ENCODE results near the gene NME7. TPM values are rescaled to one million over a fixed set of nuclear protein-coding genes. Genes with fewer than 3 reads are reported as not detected.

The NME7 gene
- total RNA-seq, 1 experiment from 2014 or later = 25.2 TPM

- CTCF ChIA-PET = interaction anchor here (1.2 kb wide), 1 partner anchor 33 kb away, joined by 3 read pairs; no protein-coding TSS in a partner anchor
- no peak overlapping the region for H3K27ac Mint-ChIP-seq (ENCODE audit: unreplicated experiment)
- TF ChIP-seq, protein P1, sequence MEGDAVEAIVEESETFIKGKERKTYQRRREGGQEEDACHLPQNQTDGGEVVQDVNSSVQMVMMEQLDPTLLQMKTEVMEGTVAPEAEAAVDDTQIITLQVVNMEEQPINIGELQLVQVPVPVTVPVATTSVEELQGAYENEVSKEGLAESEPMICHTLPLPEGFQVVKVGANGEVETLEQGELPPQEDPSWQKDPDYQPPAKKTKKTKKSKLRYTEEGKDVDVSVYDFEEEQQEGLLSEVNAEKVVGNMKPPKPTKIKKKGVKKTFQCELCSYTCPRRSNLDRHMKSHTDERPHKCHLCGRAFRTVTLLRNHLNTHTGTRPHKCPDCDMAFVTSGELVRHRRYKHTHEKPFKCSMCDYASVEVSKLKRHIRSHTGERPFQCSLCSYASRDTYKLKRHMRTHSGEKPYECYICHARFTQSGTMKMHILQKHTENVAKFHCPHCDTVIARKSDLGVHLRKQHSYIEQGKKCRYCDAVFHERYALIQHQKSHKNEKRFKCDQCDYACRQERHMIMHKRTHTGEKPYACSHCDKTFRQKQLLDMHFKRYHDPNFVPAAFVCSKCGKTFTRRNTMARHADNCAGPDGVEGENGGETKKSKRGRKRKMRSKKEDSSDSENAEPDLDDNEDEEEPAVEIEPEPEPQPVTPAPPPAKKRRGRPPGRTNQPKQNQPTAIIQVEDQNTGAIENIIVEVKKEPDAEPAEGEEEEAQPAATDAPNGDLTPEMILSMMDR (IDR thresholded peaks at IDR 0.05; ENCODE audit: unreplicated experiment) = no peak
- no peaks in the 10 kb centered on the region for H3K4me1 Mint-ChIP-seq (ENCODE audit: low read depth, unreplicated experiment)
- DNase-seq = no peak
- no TSS peak for BruUV-seq (replicated peaks)
- no peak overlapping the region for H3K4me3 Mint-ChIP-seq (ENCODE audit: low read depth, unreplicated experiment)
- no peaks in the 10 kb centered on the region for H3K9me3 Mint-ChIP-seq (ENCODE audit: low read depth, unreplicated experiment)
- no peaks in the 10 kb centered on the region for H3K27me3 Mint-ChIP-seq (ENCODE audit: unreplicated experiment)
- intact Hi-C loops (cut with micrococcal nuclease; ENCODE audit: unreplicated experiment) = no loop called here
- H3K36me3 Mint-ChIP-seq (ENCODE audit: insufficient read depth, unreplicated experiment) = no peaks in the 10 kb centered on the region
Observed at GRCh38 chr1:169175461-169175860, 192.1 kb downstream of the NME7 start.

DNA sequence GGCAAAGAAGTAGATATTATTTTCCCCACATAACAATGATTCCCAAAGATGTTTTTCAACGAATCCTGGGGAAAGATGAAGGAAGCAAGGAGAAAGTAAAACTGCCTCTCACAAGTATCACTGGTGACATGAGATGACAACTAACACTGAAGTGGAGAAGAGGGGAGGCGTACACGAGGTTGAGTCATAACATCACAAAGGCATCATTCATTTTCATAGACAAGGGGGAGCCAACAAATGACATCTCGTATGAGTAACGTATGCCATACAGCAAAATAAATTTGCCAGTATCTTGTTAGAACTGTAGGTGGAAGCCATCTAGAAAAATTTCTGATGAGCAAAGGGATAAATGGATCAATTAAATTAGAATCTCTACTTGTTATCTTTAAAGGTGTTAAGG, 204.5 kb downstream of the NME7 start:
- Mint-ChIP-seq H3K27me3 (ENCODE audit: unreplicated experiment) (no peaks in the 10 kb centered on the region), H3K9me3 (ENCODE audit: low read depth, unreplicated experiment) (no peaks in the 10 kb centered on the region), H3K4me1 (ENCODE audit: low read depth, unreplicated experiment) (peaks cover 16% of the 10 kb centered on the region), H3K4me3 (ENCODE audit: low read depth, unreplicated experiment) (no peak overlapping the region), H3K27ac (ENCODE audit: unreplicated experiment) (peak overlapping the region; percentile 72), H3K36me3 (ENCODE audit: insufficient read depth, unreplicated experiment) (no peaks in the 10 kb centered on the region)
- no TSS peak for BruUV-seq (replicated peaks)
- CTCF ChIA-PET = no interaction called here
- TF ChIP-seq, protein P1 (IDR thresholded peaks at IDR 0.05; ENCODE audit: unreplicated experiment) = no peak
- DNase-seq = peak; percentile 21
- intact Hi-C loops (cut with micrococcal nuclease; ENCODE audit: unreplicated experiment) = no loop called here

DNA sequence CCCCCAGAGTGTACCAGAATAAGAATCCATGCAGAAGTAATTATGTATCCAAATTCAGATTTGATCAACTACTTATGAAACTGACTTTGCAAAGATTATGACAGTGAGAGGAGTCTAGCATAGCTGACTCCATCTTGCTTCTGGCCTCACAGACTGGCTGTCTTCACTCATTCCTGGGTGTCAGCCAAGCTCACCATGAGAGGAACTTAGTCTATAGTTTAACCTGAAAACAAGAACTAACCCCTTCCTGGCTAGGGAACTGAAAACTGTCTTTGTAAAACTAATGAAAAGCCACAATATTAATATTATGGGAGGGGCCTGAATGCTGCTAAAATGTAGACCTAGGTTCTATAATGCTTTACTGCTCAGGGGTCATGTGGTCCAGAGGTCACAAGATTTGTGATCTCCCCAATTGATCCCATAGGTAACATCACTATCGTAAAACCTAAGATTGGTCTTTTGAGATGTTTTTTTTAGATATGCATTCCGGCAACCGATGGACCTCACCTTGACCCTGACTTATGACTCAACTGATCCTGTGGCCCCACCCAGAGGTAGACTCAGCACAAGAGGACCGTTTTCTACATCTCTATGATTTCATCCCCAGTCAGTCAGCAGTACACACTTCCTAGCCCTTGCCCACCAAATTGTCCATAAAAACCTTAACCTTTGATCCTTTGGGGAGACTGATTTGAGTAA, 206.0 kb downstream of the NME7 start:
- Mint-ChIP-seq H3K36me3 (ENCODE audit: insufficient read depth, unreplicated experiment) (no peaks in the 10 kb centered on the region), H3K4me3 (ENCODE audit: low read depth, unreplicated experiment) (no peak overlapping the region), H3K9me3 (ENCODE audit: low read depth, unreplicated experiment) (no peaks in the 10 kb centered on the region), H3K27ac (ENCODE audit: unreplicated experiment) (no peak overlapping the region), H3K27me3 (ENCODE audit: unreplicated experiment) (no peaks in the 10 kb centered on the region), H3K4me1 (ENCODE audit: low read depth, unreplicated experiment) (peaks cover 10% of the 10 kb centered on the region)
- CTCF ChIA-PET = interaction anchor here (1.0 kb wide), 1 partner anchor 558 kb away, joined by 3 read pairs; no protein-coding TSS in a partner anchor
- TF ChIP-seq, protein P1 (IDR thresholded peaks at IDR 0.05; ENCODE audit: unreplicated experiment) = no peak
- BruUV-seq (replicated peaks) = no TSS peak
- DNase-seq = peak; percentile 23
- intact Hi-C loops (cut with micrococcal nuclease; ENCODE audit: unreplicated experiment) = no loop called here

- Mint-ChIP-seq H3K27ac (ENCODE audit: unreplicated experiment) (no peak overlapping the region), H3K4me3 (ENCODE audit: low read depth, unreplicated experiment) (no peak overlapping the region), H3K27me3 (ENCODE audit: unreplicated experiment) (no peaks in the 10 kb centered on the region), H3K36me3 (ENCODE audit: insufficient read depth, unreplicated experiment) (no peaks in the 10 kb centered on the region), H3K9me3 (ENCODE audit: low read depth, unreplicated experiment) (no peaks in the 10 kb centered on the region), H3K4me1 (ENCODE audit: low read depth, unreplicated experiment) (peaks cover 10% of the 10 kb centered on the region)
- CTCF ChIA-PET = interaction anchor here (1.0 kb wide), 1 partner anchor 557 kb away, joined by 3 read pairs; no protein-coding TSS in a partner anchor
- DNase-seq = no peak
- no TSS peak for BruUV-seq (replicated peaks)
- TF ChIP-seq, protein P1 (IDR thresholded peaks at IDR 0.05; ENCODE audit: unreplicated experiment) = no peak
- intact Hi-C loops (cut with micrococcal nuclease; ENCODE audit: unreplicated experiment) = no loop called here
Observed at GRCh38 chr1:169160845-169161495, 206.6 kb downstream of the NME7 start.
